Iris pigment epithelial cell (primary cell): ENCODE data around the gene TIMM21.
A peak's percentile ranks its signal among the peaks of the same experiment; 100 is the strongest.

Experiments
- DNase-seq: peaks from one replicate; pipeline ENCODE4 v3.0.0-alpha.2; 2011; ENCODE audit warnings: low read depth

The TIMM21 gene, protein sequence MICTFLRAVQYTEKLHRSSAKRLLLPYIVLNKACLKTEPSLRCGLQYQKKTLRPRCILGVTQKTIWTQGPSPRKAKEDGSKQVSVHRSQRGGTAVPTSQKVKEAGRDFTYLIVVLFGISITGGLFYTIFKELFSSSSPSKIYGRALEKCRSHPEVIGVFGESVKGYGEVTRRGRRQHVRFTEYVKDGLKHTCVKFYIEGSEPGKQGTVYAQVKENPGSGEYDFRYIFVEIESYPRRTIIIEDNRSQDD

DNA sequence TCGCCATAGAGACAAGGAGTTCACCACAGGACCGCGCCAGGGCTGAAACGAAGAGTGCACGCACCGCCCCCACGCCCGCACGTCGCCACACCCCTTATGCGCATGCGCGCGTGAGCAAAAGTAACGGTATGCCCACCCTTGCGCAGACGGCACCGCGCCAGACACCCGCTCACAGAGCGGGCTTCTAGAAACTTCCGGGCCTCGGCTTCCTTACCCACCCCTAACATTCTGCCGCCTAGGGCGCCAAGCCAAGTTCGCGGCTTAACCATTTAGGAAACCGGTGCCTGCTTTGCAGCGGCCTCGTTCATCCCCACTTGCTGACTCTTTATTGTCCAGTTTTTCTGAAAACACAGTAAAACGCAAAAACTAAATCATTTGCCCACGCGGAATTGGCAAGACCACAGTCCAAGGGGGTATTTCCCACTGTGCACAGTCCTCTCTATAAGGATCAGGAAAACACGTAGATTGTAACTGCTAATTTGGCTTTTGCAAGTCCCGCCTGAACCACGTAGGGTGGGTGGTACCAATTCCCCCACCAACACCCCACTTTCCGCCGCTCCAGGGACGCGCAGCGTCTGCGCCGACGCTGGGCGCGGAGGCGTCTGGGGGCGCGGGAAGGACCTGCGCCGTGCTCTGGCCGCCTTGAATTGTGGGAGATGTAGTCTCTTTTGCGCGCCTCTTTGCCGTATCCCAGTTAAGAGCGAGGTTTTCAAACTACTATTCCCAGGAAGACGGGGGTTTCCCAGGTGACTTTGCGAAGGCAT is at the start of gene TIMM21, which contains the start of gene FBXO15:
Gene TIMM21, plus strand, starts transcription at position 745 of the 764 bp plus-strand sequence. CDS start 286 bp downstream, outside the sequence.
Gene FBXO15, minus strand, starts transcription at position 56 of the 764 bp plus-strand sequence. Its CDS starts 49 bp downstream, at position 7.
- peak; percentile 98 for DNase-seq

DNA sequence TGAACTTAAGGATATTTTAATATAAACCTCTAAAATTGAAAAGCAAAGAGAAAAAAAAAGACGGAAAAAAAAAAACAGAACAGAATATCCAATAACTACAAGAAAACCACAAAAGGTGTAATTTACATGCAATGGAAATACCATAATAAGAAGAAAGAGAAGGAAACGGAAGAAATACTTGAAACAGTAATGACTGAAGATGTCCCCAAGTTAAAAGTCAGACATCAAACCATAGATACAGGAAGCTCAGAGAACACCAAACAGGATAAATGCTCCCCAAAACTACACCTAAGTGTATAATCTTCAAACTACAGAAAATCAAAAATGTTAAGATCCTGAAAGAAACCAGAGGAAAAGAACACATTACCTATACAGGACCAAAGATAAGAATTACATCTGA is 39.9 kb upstream of the TIMM21 start:
- DNase-seq, result no peak

DNA sequence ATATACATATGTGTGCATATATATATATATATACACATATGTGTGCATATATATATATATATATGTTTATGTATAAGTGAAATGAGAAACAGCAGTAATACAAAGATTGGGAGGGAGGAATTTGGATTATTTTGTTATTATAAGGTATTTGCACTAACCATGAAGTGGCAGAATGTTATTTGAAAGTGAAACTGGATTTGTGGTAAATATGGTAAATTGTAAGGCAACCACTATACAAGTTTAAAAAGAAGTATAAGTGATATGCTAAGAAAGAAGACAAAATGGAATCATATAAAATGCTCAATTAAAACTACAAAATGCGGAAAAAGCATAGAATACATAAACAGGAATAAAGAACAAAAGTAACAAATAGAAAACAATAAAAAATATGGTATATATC is 38.2 kb upstream of the TIMM21 start:
- no peak for DNase-seq

DNA sequence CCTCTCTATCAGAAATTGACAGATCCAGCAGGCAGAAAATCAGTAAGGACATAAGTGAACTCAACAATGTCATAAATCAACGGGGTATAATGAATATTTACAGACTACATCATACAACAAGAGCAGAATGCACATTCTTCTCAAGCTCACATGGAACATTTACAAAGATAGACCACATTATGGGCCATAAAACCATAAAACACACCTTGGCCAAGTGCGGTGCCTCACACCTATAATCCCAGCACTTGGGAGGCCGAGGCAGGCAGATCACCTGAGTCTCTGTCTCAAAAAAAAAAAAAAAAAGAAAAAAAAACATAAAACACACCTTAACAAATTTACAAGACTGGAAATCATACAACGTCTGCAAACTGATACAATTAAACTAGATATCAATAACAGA is 37.3 kb upstream of the TIMM21 start:
- DNase-seq, result no peak

DNA sequence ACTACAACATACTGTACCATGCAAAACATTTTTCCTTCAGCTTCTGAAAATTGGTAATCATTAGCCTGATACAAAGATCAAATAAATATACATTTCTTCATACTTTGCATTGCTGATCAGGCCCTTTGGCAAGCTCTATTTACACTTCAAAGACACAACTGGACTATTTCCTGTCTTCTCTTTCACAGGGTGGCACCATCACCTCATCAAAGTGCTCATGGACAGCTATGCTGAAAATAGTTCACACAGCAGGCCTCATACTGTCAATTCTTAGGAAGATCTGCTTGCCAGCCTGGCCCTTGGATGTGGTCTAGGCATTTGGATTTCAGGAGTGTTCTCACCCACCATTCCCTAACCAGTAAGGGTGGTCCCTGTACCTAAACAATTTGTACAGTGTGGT is 34.6 kb upstream of the TIMM21 start:
- DNase-seq, result no peak

DNA sequence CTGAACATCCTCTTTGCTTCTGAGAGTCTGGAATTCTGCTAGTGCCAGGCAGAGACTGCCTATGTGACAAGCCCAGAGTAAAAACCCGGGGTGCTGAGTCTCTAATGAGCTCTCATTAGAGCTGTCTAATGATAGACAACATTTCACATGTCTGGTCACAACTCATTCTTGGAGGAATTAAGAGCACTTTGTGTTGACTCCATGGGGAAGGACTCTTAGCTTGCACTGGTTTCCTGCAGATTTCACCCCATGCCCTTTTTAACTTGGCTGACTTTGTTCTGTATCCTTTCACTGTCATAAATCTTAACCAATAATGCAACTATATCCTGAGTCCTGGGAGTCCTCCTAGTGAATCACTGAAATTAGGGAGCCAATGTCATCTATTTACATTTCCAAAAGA is 34.2 kb upstream of the TIMM21 start:
- DNase-seq, result no peak

DNA sequence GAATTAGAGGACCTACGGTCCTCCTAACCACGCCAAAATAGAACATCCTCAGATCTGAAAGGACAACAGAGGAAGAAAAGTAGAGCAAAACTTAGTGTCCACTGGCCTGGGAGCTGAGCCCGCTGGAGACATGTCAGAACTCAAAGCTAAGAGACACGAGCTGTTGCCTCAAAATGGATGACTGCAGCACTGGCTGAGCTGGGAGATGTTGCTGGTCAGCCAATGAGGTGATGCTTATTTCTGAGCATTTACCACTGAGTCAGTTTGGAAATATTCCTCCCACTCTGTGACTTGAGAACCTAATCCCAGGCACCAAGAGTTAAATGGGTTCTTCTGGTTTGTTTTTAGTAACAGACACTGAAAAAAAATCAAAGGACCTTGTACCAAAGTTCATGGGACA is 33.3 kb upstream of the TIMM21 start:
- peak; percentile 58 for DNase-seq

DNA sequence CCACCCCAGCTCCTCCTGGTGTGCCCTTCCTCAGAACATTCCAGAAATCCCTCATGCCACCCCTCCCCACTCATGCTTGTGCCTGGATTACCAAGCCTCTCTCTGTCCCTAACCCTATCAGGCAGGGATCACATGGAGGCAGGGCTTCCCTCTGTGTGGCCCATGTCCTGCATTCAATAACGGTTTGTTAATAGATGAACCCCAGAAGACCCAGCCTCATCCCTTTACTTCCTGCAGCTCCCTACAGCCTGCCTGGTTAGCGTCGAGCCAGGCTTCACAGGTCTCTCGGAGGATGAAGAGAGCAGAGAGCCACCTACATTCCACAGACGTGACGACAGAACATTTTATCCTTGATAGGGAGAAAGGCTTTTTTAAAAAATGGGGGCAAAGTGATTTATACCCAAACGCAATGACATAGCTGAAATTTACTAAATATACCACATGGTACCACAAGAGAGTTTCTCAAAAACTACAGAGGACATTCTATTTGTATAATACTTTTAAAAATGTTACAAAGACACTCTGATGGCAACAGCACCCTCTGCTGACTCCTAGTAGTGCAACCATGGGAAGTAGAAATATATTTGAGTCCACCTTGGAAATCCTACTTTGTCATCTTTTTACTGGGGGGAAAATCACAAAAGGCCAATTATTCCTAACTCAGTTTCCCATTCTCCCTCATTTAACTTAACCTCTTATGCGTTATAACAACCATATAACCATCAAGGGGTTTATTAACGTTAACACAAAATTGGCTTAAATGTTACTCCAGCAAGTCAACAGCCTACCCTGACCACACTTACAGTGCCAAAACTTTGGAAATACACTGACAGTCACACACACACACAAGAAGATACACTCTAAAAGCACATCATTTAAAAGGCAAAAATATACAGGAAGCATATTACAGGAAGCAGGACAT is 31.4 kb upstream of the TIMM21 start:
- DNase-seq, result peak; percentile 52

DNA sequence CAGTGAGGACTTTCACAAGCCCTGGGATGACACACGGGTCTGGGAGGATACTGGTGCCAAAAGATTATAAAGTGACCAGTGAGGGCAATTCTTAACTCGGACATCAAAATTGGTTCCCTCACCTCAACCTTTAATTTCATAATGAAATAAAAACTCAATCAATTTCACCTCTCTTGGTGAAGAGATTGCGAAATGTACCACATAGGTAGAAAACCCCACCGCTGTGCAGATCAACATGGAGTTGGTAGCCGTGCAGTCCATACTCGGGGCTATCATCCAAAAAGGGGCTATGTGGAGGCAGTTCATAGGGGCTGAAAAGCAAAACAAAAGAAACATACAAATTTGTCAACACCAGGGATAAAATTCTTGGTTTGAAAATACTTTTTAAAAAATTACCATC is 25.1 kb upstream of the TIMM21 start:
- DNase-seq, result no peak

DNA sequence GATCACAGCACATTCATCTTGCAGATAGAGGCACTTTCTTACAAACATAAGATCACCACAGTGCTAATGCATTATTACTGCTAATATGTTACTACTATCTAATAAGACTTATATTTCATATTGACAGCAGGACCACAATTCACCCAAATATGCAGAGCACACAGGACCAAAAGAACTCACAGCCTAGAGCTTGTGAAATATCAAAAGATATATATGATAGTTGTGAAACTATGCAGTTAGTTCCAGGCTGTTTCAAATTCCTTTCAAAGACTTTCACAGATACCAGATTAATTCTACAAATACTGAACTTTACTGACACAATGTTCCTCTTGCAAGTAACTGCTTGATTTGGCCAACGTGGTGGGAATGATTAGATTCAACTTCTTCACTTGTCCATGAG is 23.7 kb upstream of the TIMM21 start:
- no peak for DNase-seq

DNA sequence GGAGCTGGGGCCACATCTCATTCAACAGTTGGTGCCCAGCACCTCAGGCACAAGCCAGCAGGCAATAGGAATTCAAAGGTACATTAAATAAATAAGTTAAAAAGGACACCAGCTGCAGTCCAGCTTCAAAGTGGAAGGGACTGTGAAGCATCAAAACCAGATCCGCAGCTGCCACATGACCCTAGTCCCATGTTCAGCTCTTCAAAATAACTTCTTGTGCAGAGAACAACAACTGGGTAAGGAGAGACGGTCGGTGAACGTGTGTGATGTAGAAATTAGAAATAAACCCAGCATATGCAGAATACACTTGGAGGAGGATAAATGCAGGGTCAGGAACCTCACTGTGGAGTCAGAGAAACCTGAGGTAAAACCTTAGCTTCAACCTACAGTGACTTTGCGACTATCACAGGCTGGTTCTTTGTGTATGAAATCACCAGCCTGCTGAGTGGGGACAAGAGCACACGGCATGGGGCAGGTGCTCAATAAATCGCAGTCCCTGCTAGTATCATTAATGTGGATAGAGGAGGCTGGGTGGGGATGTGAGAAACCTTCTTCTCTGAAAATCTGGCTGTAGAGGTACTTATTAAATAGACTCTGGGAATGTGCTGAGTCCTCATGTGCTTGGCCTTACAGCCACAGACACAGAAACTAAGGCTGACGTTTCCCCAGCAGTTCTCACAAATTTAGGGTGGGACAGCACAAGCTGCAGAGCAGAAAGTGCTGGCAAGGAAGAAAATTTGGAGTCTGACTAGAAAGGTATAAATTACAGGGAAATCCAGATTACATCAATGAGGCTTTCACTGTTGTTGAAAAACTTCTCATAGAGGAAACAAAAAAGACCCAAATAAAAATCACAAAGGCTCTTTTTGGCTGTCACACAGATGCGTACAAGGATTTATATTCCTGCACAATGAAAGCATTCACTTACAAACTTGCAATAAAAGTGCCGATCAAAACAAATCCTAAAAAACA is 21.4 kb upstream of the TIMM21 start:
- DNase-seq, result no peak

DNA sequence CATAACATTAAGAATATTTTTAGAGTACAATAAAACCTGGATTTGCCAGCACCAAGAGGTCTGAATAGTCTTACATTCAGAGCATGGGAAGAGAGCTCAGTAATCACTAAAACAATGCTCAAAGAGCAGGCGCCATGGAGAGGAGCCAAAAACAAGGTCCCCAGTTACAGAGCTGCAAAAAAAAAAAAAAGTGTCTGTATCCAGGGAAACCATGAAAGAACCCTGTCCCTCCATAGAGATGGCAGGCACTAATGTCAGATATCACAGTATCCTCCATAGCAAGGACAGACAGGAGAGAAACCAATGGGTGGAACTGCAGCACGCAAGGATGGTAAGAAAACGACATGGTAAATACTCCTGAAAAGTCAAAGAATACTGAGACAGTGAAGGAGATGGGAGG is 20.2 kb upstream of the TIMM21 start:
- no peak for DNase-seq

DNA sequence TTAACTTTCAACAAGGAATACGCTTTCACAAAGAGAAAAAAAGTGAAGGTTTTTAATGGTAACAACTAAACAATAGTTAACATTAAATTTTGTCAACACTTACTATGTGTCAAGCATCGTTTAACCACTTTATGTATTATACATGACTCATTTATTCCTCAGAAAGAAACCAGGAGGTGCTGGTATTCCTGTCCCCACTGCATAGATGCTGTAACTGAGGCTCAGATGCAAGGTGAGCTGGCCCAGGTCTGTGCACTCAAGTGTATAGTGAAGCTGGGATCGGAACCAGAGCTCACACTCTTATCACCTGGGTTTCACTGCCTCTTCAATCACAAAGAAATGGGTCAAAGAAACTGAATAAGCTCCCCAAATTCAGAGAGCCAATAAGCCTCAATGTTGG is 17.2 kb upstream of the TIMM21 start:
- no peak for DNase-seq

DNA sequence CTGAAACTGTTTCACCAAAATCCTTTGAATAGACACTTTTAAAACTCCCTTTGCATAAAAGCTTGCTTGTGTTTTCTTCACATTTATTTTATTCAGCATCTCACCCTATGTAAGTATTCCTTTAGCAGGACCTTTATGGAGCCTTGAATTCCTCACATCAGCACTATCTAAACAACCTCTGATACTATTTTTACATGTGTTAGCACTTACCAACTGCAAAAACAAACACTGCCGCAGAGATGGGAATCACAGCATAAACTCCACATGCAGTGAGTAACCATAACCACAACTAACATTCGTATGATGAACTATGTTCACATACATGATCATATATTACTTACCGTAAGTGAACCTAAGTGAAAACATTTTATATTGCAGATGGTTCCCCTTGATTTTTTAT is 16.1 kb upstream of the TIMM21 start:
- no peak for DNase-seq

DNA sequence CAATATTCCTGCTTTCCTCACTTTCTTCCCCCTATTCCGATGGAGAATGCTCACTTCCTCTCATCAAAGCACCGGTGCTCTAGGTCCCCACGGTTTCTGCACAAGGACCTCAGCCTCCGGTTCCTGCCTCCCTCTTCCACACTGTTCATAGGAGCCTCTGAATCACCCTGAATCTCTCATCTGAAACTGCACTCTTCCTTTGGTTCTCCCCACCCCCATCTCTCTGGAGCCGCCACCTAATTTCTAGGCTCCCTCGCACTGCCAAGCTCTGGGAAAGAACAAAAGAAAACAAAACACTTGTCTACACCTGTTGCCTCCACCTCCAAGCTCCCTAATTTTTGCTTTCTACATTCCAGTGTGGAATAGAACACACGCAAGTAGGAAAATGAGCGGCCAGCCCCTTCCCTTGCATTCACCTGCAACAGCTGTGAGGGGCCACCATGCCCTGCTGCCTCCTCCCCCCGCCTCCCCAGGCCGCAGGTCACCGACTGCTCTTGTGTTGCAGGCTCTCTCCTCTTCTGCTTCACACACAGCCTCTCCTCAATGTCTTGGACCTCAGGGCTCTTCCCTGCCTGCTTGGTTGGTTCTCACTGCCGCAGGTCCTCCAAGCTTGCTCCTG is 10.3 kb upstream of the TIMM21 start:
- no peak for DNase-seq

DNA sequence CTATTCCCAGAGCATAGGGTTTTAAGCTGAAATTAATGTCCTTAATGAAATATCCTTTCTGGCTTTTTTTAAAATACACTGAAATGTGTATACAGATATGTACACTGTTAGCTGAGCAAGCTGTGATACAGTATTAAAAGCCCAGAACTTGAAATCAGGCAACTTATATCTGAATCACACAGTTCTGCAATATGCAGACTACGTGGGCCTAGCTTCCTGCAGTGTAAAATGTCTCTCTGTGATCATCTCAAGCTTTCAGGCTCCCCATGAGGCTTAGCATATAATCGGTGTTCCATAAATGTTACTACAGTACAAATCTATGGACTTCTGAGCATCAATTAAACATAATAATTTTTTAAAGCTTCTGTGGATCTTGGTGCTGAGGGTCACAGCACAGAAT is 8.9 kb upstream of the TIMM21 start:
- no peak for DNase-seq

DNA sequence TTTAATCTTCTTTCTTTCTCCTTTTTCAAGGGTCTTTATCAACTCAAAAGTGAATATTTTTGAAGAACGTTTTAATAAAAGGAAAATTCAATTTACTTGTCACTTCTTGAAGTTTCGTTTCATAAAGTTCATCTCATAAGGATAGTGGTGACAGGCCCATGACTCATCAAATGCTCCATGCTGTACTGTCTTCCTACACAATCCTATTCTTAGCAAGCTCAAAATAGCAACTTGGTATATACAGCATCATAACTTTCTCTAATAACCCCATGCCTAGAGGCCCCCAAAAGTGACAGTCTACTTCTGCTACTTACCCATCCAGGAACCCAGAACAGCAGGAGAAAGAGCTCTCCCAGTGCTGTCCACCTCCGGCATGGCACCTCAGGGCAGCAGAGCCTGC is 8.4 kb upstream of the TIMM21 start:
- DNase-seq, result peak; percentile 67

DNA sequence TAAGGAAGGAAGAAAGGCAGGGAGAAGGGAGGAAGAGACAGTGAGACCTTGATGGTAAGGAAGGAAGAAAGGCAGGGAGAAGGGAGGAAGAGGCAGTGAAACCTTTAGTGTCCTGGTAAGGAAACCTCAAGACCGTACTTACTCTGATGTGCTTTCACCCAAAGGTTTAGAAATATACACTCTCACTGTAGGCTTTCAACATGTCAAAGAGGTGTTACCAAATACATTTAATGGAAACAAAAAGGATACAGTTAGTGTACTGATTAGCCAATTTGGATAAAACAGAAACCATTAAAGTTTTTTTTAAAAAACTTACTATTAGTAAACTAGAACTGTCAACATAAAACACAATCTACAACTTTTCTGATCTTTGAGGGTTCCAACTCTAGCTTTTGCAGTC is 7.7 kb upstream of the TIMM21 start:
- no peak for DNase-seq

DNA sequence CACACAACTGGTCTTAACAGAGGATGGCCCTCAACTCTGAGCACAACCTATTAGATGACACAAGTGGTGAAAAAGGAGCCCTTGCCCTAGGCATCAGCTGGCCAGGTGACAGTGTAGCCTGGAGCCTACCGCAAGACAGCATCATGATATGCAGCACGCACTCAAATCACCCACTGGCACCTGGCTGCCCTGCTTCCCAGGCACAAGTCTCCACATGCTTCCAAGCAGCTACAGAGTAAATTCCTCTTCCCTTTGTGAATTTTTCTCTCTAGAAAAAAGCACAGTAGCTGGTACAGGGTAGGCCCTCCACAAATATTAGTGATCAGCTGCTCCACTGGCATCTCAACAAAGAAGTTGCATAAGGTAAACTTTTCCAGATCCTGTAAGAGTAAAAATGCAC is 6.7 kb upstream of the TIMM21 start:
- no peak for DNase-seq

DNA sequence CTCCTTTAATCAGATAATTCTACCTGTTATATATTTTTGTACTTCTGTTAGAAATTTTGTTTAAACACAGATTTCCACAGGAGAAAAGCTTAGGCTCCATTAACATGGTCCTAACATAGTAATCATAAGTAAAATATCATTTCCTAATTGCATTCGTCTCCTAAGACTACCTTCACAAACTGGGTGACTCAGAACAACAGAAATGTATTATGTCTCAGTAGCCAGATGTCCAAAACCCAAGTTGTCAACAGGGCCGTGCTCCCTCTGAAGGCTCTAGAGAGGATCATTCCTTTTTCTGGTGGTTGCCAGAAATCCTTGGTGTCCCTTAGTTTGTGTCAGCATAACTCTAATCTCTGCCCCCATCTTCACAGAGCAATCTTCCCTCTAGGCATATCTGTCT is 6.1 kb upstream of the TIMM21 start:
- DNase-seq, result no peak

DNA sequence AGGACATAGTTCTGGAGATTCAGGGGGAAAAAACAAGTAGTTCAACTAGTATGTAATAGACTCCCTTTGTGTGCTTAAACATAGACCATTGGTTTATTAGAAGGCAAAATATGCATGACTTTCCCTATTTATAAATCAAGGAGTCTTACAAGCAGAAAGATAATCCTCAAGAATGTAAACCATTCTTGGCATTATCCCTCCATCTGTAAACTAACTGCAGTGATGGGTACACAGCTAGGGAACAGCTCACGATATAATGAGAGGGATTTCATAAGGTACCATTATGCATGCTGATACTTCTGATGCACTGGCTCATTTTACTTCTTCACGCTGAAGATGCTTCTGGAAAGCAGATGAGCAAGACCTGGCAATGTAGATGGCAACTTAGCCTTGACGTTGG is 1.6 kb upstream of the TIMM21 start:
- DNase-seq, result peak; percentile 84
